ENCODE results near the gene CHRM1.
A peak's percentile ranks its signal among the peaks of the same experiment; 100 is the strongest.
"Not testable (repeated sequence)": the region's sequence is repeated elsewhere in the genome, so short reads cannot be mapped to it uniquely, and the experiment has no call there.

The CHRM1 gene

DNA sequence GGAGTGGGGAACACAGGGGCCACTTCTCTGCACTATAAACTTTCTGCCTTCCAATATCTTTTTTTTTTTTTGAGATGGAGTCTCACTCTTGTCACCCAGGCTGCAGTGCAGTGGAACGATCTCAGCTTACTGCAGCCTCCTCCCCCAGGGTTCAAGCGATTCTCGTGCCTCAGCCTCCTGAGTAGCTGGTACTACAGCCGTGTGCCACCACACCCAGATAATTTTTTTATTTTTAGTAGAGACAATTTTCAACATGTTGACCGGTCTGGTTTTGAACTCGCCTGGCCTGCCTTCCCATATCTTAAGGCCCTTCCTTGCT is 38.8 kb downstream of the CHRM1 start:
- DNase-seq = no peak
- intact Hi-C loops (cut with DNase I) = no loop called here

GRCh38 chr11:62881579-62882430 is 39.4 kb downstream of the CHRM1 start:
- DNase-seq = peak; percentile 79 to 97 (median 91)
- intact Hi-C loops (cut with DNase I) = no loop called here

GRCh38 chr11:62880803-62881578 is 40.2 kb downstream of the CHRM1 start, which contains the start of gene SLC3A2:
SLC3A2 (plus strand) TSS chr11:62880896; CDS start chr11:62881024, 128 bp downstream.
- peak; percentile 73 to 94 (median 88) for DNase-seq
- intact Hi-C loops (cut with DNase I) = no loop called here

DNA sequence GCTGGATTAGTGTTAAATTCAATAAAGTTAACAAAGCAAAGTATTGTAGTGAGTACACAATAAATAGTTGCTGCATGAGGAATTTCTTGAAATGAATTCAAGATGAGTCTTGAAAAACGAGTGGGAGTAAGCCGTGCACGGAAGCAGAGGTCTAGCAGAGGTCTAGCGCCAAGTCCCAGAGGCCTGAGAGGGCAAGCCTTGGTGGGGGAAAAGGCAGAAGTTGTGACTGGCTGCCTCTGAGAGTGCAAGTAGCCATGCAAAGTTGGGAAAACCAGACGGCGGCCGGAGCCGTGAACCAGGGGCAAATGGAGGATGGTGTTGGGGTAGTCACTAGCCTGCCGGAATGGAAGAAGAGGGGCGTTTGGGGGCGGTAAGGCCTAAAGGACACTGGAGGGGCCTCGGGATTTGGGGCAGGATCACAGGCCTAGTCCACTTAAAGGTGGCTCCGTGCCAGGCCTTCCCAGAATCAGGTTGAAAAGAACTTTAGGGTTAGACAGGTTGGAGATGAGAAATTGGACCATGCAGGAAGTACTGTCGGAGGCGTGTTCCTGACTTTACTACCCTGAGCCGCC is 40.8 kb downstream of the CHRM1 start:
- DNase-seq = peak in 6 of 42 donors; percentile 18 to 82 (median 26)

DNA sequence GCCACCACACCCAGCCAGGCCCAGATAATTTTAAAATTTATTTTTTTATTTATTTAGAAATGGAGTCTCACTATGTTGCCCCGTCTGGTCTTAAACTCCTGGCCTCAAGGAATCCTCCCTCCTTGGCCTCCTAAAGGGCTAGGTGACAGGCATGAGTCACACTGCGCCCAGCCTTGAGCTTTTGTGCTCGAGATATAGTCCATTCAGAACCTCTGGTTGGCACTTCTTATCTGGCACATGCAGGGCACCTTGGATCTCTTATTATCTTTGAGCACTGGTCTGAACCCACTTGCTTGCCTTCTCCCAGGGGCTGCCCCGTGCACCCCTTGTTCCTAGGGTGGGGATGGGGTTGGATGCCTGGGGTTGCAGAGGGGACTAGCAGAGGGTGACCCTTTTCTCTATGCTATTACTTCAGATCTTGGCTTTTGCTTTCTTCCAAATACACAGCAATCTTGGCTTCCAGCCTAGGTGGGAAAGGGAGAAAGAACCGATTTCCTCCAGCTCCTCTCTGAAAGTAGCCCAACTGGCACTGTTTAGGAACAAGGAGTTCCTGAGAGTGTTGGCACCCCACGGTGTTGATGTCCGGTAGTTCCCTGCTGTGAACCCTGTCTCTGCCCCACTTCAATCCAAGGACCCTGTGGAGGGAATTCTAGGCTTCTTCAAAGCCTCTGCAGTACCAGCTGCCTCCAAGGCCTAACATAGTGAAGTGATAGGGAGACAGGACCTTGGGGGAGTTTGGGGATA is 41.8 kb downstream of the CHRM1 start:
- DNase-seq = peak in 23 of 42 donors; percentile 7 to 72 (median 46)
- intact Hi-C loops (cut with DNase I) = no loop called here

More for the DNA sequence above, 40.8 kb downstream of the CHRM1 start:
- intact Hi-C loops (cut with DNase I) = no loop called here

DNA sequence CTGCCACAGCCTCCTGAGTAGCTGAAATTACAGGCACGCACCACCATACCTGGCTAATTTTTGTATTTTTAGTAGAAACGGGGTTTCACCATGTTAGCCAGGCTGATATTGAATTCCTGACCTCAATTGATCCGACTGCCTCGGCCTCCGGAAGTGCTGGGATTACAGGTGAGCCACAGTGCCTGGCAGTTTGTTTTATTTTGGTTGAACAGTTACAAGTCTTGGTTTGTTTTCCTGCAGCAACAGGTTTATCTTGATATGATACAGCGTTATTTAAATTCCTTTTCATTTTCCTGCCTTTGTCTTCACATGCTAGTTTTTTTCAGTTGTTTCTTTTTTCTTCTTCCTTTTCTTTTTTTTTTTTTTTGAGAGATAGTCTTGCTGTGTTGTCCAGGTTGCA is 44.5 kb downstream of the CHRM1 start:
- DNase-seq = no peak
- intact Hi-C loops (cut with DNase I) = no loop called here

GRCh38 chr11:62875698-62876478 is 45.3 kb downstream of the CHRM1 start:
- intact Hi-C loops (cut with DNase I) = no loop called here
- DNase-seq = no peak

DNA sequence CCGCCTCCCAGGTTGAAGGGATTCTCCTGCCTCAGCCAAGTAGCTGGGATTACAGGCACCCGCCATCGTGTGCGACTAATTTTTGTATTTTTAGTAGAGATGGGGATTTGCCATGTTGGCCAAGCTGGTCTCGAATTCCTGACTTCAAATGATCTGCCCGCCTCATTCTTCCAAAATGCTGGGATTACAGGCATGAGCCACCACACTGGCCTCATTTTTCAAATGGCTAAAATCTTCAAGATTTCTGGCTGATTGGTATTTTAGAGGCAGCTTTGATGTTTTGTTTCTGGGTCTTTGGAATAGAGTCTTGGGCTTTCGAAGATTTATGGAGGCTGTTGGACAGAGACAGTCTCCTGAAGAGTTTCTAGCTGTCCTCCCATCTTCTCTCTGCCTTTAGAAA is 46.3 kb downstream of the CHRM1 start:
- intact Hi-C loops (cut with DNase I) = no loop called here
- no peak for DNase-seq

GRCh38 chr11:62865635-62866034 is 55.5 kb downstream of the CHRM1 start:
- intact Hi-C loops (cut with DNase I) = no loop called here
- DNase-seq = no peak

GRCh38 chr11:62863687-62864335 is 57.4 kb downstream of the CHRM1 start:
- no peak for DNase-seq
- intact Hi-C loops (cut with DNase I) = no loop called here

GRCh38 chr11:62861564-62862192 is 59.5 kb downstream of the CHRM1 start:
- intact Hi-C loops (cut with DNase I); DNase-seq: not testable (repeated sequence)

- no peak for DNase-seq
- intact Hi-C loops (cut with DNase I) = no loop called here
These were observed 60.2 kb downstream of the CHRM1 start for GRCh38 chr11:62860835-62861563.

GRCh38 chr11:62859281-62859703 is 61.9 kb downstream of the CHRM1 start:
- intact Hi-C loops (cut with DNase I) = loop anchor here (5.0 kb wide), 1 partner anchor 67 kb away; the partner anchor contains the start of gene TMEM223
- not testable (repeated sequence) for DNase-seq
